ENCODE data around the gene ZC3H10.

Gene ZC3H10

GRCh38 chr12:56128670-56129205 lies 10.7 kb downstream of the ZC3H10 start:
- DNase-seq = no peak

GRCh38 chr12:56129206-56129941 lies 11.3 kb downstream of the ZC3H10 start:
- DNase-seq = peak; percentile 70

- DNase-seq = no peak
Measured at GRCh38 chr12:56129942-56130495, 12.0 kb downstream of the ZC3H10 start.

GRCh38 chr12:56130876-56131275 lies 12.8 kb downstream of the ZC3H10 start:
- no peak for DNase-seq

- no peak for DNase-seq
Measured at GRCh38 chr12:56134897-56135296, 16.8 kb downstream of the ZC3H10 start.

GRCh38 chr12:56137853-56138571 lies 19.9 kb downstream of the ZC3H10 start:
- DNase-seq = no peak

- no peak for DNase-seq
Measured at GRCh38 chr12:56141946-56142784, 24.1 kb downstream of the ZC3H10 start.

GRCh38 chr12:56143217-56143616 lies 25.2 kb downstream of the ZC3H10 start:
- DNase-seq = no peak

- no peak for DNase-seq
Measured at GRCh38 chr12:56143870-56144269, 25.8 kb downstream of the ZC3H10 start.

GRCh38 chr12:56145217-56145616 lies 27.2 kb downstream of the ZC3H10 start:
- no peak for DNase-seq

- DNase-seq = no peak
Measured at GRCh38 chr12:56146492-56147460, 28.7 kb downstream of the ZC3H10 start.

- no peak for DNase-seq
Measured at GRCh38 chr12:56150563-56150962, 32.5 kb downstream of the ZC3H10 start.

GRCh38 chr12:56151672-56152131 lies 33.6 kb downstream of the ZC3H10 start:
- DNase-seq = peak; percentile 78

- DNase-seq = peak; percentile 90
Measured at GRCh38 chr12:56152132-56152755, 34.2 kb downstream of the ZC3H10 start, which contains the start of gene MYL6B. Gene MYL6B, plus strand, starts transcription at chr12:56152587. Its CDS starts 1,332 bp downstream, at chr12:56153919.

- peak; percentile 63 for DNase-seq
Measured at GRCh38 chr12:56152756-56153677, 35.0 kb downstream of the ZC3H10 start.

- DNase-seq = no peak
Measured at GRCh38 chr12:56153678-56154065, 35.6 kb downstream of the ZC3H10 start.

GRCh38 chr12:56154246-56154771 lies 36.2 kb downstream of the ZC3H10 start:
- DNase-seq = no peak

GRCh38 chr12:56154818-56155217 lies 36.8 kb downstream of the ZC3H10 start:
- no peak for DNase-seq

GRCh38 chr12:56155256-56155845 lies 37.3 kb downstream of the ZC3H10 start:
- DNase-seq = no peak
